HepG2 (cell line): ENCODE data around the gene CPNE1. TPM values are rescaled to one million over a fixed set of nuclear protein-coding genes. Genes with fewer than 3 reads are reported as not detected.

ENCODE experiments used
- ATAC-seq: fragments of 200-7000 bp; cut with Tn5 transposase; 3 replicates; pipeline ENCODE4 v1.9.1; 2020; ENCODE audit warnings: mild to moderate bottlenecking, moderate library complexity
- BruUV-seq: library from RNA; stranded (reverse); fragments of 400-500 nt; replicated peaks from 2 replicates; lab custom pipeline; 2021; lab: Mats Ljungman, UMichigan
- CTCF ChIA-PET: fragments of 300-600 bp; formaldehyde crosslinking; extraction: SDS; loops from one replicate; lab custom pipeline; 2021; ENCODE audit warnings: low total read pairs, inconsistent platforms, low intra/inter-chr PET ratio; lab: Yijun Ruan, JAX
- POLR2A ChIA-PET: fragments of 350-600 bp; sonication (Branson Sonifier 250); formaldehyde crosslinking; loops from one replicate; lab custom pipeline; 2020; ENCODE audit warnings: antibody characterized with exemption, inconsistent platforms; lab: Yijun Ruan, JAX
- DNase-seq: peaks from one replicate; pipeline ENCODE4 v3.0.0-alpha.2; 2015; ENCODE audit warnings: low spot score
- FAIRE-seq: peaks from 3 replicates; lab custom pipeline; 2011; peaks lifted over from hg19 to GRCh38; lab: Jason Lieb, UNC
- H2AFZ ChIP-seq: one replicate; pipeline ENCODE4 v1.6.1; 2011; ENCODE audit warnings: low read length, inconsistent platforms
- H3K27ac ChIP-seq: fragments of 300-600 bp; 3 replicates; pipeline ENCODE4 v1.8.0; 2011; ENCODE audit warnings: mixed run types, mild to moderate bottlenecking, mixed read lengths, low read length, inconsistent platforms; ENCODE audit not compliant: insufficient read depth; ENCODE audit errors: extremely low read length
- H3K27me3 ChIP-seq, 2 experiments: fragments of 200-600 bp in 1 of 2; 2 replicates in 1 of 2; 3 replicates in 1 of 2; pipeline versions ENCODE4 v1.6.0 to v1.8.0; 2011; ENCODE audit warnings: low read length in 2 of 2, mild to moderate bottlenecking in 2 of 2, moderate library complexity in 2 of 2, inconsistent platforms in 1 of 2; ENCODE audit not compliant: insufficient read depth in 2 of 2, control insufficient read depth in 1 of 2
- H3K36me3 ChIP-seq, 2 experiments: fragments of 200-600 bp in 1 of 2; replicated peaks in 1 of 2; 2 replicates in 1 of 2; 3 replicates in 1 of 2; pipeline versions ENCODE4 v1.5.1 to v1.8.0; 2011; ENCODE audit warnings: low read length in 2 of 2, inconsistent platforms in 1 of 2; ENCODE audit not compliant: insufficient read depth in 2 of 2, control insufficient read depth in 1 of 2
- H3K4me1 ChIP-seq: 2 replicates; pipeline ENCODE4 v1.5.1; 2012; ENCODE audit warnings: low read length, inconsistent platforms; ENCODE audit not compliant: insufficient read depth
- H3K4me2 ChIP-seq: 2 replicates; pipeline ENCODE4 v1.6.0; 2011; ENCODE audit warnings: low read depth, low read length, inconsistent platforms
- H3K4me3 ChIP-seq, 3 experiments: fragments of 200-600 bp in 1 of 3; sonication (generic), shearing (Covaris generic) in 1 of 3; replicated peaks in 1 of 3; 2 replicates each; pipeline ENCODE4 v1.5.1; 2011 to 2016; ENCODE audit warnings: low read length in 3 of 3, inconsistent platforms in 2 of 3, low read depth in 2 of 3, mild to moderate bottlenecking in 2 of 3, control low read depth in 1 of 3, mixed read lengths in 1 of 3; ENCODE audit not compliant: insufficient read depth in 1 of 3
- H3K79me2 ChIP-seq: one replicate; pipeline ENCODE4 v1.6.1; 2011; ENCODE audit warnings: low read length, inconsistent platforms; ENCODE audit not compliant: insufficient read depth
- H3K9ac ChIP-seq: 2 replicates; pipeline ENCODE4 v1.6.0; 2011; ENCODE audit warnings: mild to moderate bottlenecking, low read depth, low read length, inconsistent platforms; ENCODE audit not compliant: insufficient read depth
- H3K9me3 ChIP-seq: 2 replicates; pipeline ENCODE4 v1.5.1; 2012; ENCODE audit warnings: mild to moderate bottlenecking, low read length
- H4K20me1 ChIP-seq: 2 replicates; pipeline ENCODE4 v1.6.0; 2011; ENCODE audit warnings: inconsistent platforms, mild to moderate bottlenecking, low read length, moderate library complexity; ENCODE audit not compliant: insufficient read depth
- ASH2L ChIP-seq: fragments of 300-600, 200-600 bp; sonication (generic); IDR thresholded peaks from 2 replicates; pipeline ENCODE4 v1.7.0; 2017; ENCODE audit warnings: low read depth, mild to moderate bottlenecking, moderate library complexity, mixed read lengths, low read length; ENCODE audit not compliant: insufficient read length
- GTF2F1 ChIP-seq: fragments of 150-350 bp; IDR thresholded peaks from 2 replicates; pipeline ENCODE4 v1.6.1; 2014; ENCODE audit warnings: low read length
- NFIC ChIP-seq: IDR thresholded peaks from 2 replicates; pipeline ENCODE4 v1.6.1; 2012; ENCODE audit warnings: mild to moderate bottlenecking, low read length, inconsistent platforms
- ZNF30 ChIP-seq: sonication (generic); formaldehyde crosslinking; IDR thresholded peaks from 2 replicates; pipeline ENCODE4 v1.5.0; 2020; ENCODE audit warnings: mild to moderate bottlenecking, missing genetic modification reagents
- ZNF652 ChIP-seq: IDR thresholded peaks from 2 replicates; pipeline ENCODE4 v1.6.1; 2016; ENCODE audit warnings: low read depth, borderline replicate concordance
- ZNF891 ChIP-seq: sonication (generic); formaldehyde crosslinking; IDR thresholded peaks from 2 replicates; pipeline ENCODE4 v1.5.0; 2020; ENCODE audit warnings: mild to moderate bottlenecking, missing genetic modification reagents
- WGBS: methylation state at CpG from one replicate; pipeline ENCODE4 v1.1.6; 2017; ENCODE audit warnings: low lambda C conversion rate; 5-methylcytosine and 5-hydroxymethylcytosine counted together
- in situ Hi-C: cut with HindIII; loops from 2 replicates; pipeline ENCODE4 v1.10.0; 2017; ENCODE audit warnings: low pct_unique_long_range_greater_than_20kb; ENCODE audit not compliant: extremely low pct_ligation_motif_present
- intact Hi-C: fragments of 100-400 bp; cut with micrococcal nuclease; formaldehyde crosslinking; loops from one replicate; pipeline ENCODE4 v1.10.0; 2022; ENCODE audit not compliant: unreplicated experiment
- polyA plus RNA-seq, 8 experiments: library from polyadenylated mRNA; depleted of rRNA in 3 of 8; stranded (reverse) in 7 of 8; unstranded in 1 of 8; fragments of >200 nt; fragmentation: Illumina TruSeq in 4 of 8; extraction: Trizol in 4 of 8; gene quantifications; 2 replicates each; pipeline versions ENCODE4 v1.2.1 to v1.2.3, GENCODE V29; 2011 to 2016; ENCODE audit warnings: low read depth in 4 of 8, missing spikeins in 1 of 8, mixed read lengths in 1 of 8; ENCODE audit not compliant: insufficient read depth in 1 of 8
- total RNA-seq, 5 experiments: library from RNA; depleted of rRNA; stranded (reverse); fragments of >200 nt; fragmentation: Illumina TruSeq; extraction: Trizol; gene quantifications; 2 replicates each; pipeline ENCODE4 v1.2.3, GENCODE V29; 2016; ENCODE audit warnings: low read depth in 1 of 5
- TF ChIP-seq, protein P1 (sequence below): sonication (generic); formaldehyde crosslinking; conservative IDR thresholded peaks from 2 replicates; pipeline ENCODE4 v1.4.0; 2020; ENCODE audit warnings: mild to moderate bottlenecking, missing genetic modification reagents, moderate library complexity
- TF ChIP-seq, protein P2 (sequence below): sonication (generic); formaldehyde crosslinking; IDR thresholded peaks from 2 replicates; pipeline ENCODE4 v1.8.1; 2023; ENCODE audit warnings: mild to moderate bottlenecking, moderate library complexity, missing genetic modification reagents
- TF ChIP-seq, protein P3 (sequence below): IDR thresholded peaks from 2 replicates; pipeline ENCODE4 v1.6.1; 2016

CPNE1 gene
- total and polyA plus RNA-seq, 2 of the 13 experiments (the other 11 are each of a cell fraction or from before 2014, with no cell fraction given) = 408 to 431 TPM

DNA sequence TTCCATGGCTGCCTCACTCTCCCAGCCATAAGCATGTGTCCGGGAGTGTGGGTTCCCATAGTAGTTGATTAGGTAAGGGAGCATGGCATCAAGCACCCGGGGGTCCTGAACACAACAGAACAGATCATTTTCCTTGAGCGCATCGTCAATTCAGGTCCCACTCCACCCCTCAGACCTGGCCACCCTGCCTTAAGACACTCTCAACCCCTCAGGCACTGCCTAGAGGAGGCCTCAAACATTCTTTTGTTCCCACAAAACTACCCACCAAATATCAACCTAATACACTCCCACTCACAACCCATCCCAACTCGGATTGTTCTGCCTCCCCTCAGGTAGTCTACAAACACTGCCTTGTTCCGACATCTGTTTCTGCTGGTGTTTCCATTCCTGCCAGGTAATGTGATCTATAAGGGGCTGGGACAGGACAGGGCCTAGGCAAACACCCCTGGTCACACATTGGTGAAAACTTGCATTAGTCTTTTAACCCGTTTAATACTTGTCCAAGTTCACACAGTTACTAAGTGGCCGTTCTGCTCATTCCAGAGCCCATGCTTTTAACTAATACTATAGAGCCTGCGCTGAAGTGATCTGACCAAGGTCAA lies 33.1 kb upstream of the CPNE1 start (continued):
- TF ChIP-seq, protein P1, sequence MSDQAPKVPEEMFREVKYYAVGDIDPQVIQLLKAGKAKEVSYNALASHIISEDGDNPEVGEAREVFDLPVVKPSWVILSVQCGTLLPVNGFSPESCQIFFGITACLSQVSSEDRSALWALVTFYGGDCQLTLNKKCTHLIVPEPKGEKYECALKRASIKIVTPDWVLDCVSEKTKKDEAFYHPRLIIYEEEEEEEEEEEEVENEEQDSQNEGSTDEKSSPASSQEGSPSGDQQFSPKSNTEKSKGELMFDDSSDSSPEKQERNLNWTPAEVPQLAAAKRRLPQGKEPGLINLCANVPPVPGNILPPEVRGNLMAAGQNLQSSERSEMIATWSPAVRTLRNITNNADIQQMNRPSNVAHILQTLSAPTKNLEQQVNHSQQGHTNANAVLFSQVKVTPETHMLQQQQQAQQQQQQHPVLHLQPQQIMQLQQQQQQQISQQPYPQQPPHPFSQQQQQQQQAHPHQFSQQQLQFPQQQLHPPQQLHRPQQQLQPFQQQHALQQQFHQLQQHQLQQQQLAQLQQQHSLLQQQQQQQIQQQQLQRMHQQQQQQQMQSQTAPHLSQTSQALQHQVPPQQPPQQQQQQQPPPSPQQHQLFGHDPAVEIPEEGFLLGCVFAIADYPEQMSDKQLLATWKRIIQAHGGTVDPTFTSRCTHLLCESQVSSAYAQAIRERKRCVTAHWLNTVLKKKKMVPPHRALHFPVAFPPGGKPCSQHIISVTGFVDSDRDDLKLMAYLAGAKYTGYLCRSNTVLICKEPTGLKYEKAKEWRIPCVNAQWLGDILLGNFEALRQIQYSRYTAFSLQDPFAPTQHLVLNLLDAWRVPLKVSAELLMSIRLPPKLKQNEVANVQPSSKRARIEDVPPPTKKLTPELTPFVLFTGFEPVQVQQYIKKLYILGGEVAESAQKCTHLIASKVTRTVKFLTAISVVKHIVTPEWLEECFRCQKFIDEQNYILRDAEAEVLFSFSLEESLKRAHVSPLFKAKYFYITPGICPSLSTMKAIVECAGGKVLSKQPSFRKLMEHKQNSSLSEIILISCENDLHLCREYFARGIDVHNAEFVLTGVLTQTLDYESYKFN = peak; percentile 39; the same call in 1 of the 2 replicates
- no peak for TF ChIP-seq GTF2F1
- no peak for TF ChIP-seq ASH2L
- TF ChIP-seq, protein P2, sequence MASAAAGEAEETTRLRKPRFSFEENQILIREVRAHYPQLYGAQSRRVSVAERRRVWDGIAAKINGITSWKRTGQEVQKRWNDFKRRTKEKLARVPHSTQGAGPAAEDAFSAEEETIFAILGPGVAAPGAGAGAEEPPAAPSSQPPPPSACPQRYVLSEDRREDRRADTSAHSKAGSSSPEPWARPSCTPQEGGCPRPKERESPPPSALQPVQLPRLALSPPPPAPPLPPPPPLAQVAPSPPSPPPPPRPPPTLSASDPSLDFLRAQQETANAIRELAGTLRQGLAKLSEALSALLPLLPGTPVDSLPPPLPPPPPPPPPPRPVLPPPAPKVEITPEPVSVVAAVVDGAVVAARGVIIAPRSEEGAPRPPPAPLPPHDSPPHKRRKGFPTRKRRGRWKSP (CRISPR knock-in tag) = no peak
- TF ChIP-seq, protein P3, sequence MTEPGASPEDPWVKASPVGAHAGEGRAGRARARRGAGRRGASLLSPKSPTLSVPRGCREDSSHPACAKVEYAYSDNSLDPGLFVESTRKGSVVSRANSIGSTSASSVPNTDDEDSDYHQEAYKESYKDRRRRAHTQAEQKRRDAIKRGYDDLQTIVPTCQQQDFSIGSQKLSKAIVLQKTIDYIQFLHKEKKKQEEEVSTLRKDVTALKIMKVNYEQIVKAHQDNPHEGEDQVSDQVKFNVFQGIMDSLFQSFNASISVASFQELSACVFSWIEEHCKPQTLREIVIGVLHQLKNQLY (CRISPR knock-in tag) = 0 out of 2 replicates have a peak, but pooled peaks have one; percentile 22

DNA sequence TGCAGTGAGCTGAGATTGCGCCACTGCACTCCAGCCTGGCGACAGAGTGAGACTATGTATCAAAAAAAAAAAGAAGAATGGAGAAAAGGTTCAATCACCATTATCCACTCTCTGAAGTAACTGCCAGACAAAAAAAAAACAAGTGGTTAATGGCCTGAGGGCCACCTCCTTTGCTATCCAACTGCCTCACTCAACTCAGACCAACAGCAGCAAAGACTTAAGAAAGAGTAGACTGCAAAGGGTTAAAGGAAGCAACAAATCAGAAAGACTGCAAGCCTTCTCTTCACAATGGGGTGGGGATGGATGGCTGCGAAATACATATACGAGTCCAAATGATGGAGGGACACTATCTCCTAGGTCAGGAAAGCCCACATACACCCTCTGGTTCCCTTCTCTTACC lies 31.3 kb upstream of the CPNE1 start:
- no peak for TF ChIP-seq NFIC
- TF ChIP-seq ZNF652 (CRISPR knock-in tag) = peak; percentile 69
- 0 out of 2 replicates have a peak, but pooled peaks have one; percentile 10 for TF ChIP-seq ZNF30 (CRISPR knock-in tag)
- TF ChIP-seq ZNF891 (CRISPR knock-in tag) = no peak
- ChIA-PET POLR2A (interaction anchor here (0.7 to 2.4 kb wide), 2 partner anchors 47 to 241 kb away, joined by 3 to 17 read pairs; partner anchors contain the start of gene RBM39), CTCF (no interaction called here)
- no peak overlapping the region for H3K4me3 ChIP-seq
- ATAC-seq (no peak), FAIRE-seq (no peak), DNase-seq (no peak)
- no peaks in the 10 kb centered on the region for H4K20me1 ChIP-seq
- H3K79me2 ChIP-seq = peaks cover 36% of the 10 kb centered on the region
- WGBS = 94% methylated on average over 4 of the region's 4 CpGs
- no peaks in the 10 kb centered on the region; a peak in 1 of 5 replicates for H3K27me3 ChIP-seq
- H3K9ac ChIP-seq = no peak overlapping the region
- in situ Hi-C loops (no loop called here), intact Hi-C loops (loop anchor here (10.0 kb wide), 2 partner anchors 189 to 231 kb away; no protein-coding TSS in a partner anchor)
- no TSS peak for BruUV-seq
- H2AFZ ChIP-seq = no peak overlapping the region
- H3K36me3 ChIP-seq = peaks cover 5 to 10% of the 10 kb centered on the region in 2 experiments; a peak in 4 of 5 replicates
- H3K4me1 ChIP-seq = peaks cover 50% of the 10 kb centered on the region
- H3K27ac ChIP-seq = no peak overlapping the region
- H3K4me2 ChIP-seq = no peak overlapping the region
- no peaks in the 10 kb centered on the region for H3K9me3 ChIP-seq
